NCI-H460 (cell line): Measurements from ENCODE around the gene RXFP4. TPM values are rescaled to one million over a fixed set of nuclear protein-coding genes. Genes with fewer than 3 reads are reported as not detected.
A peak's percentile ranks its signal among the peaks of the same experiment; 100 is the strongest.
"Not testable (repeated sequence)": the region's sequence is repeated elsewhere in the genome, so short reads cannot be mapped to it uniquely, and the experiment has no call there.

Experiments
- DNase-seq: peaks from one replicate; pipeline ENCODE4 v3.0.0-alpha.2; 2016; ENCODE audit warnings: low read depth; ENCODE audit errors: extremely low read depth
- small RNA-seq, 2 experiments: library from RNA; depleted of rRNA; stranded (forward); fragments of <200 nt; gene quantifications; one replicate each; pipeline ENCODE3, GENCODE V24; 2014
- total RNA-seq: library from RNA; depleted of rRNA; stranded (reverse); fragments of >200 nt; shearing (Covaris generic); gene quantifications from 2 replicates; pipeline ENCODE4 v1.2.3, GENCODE V29; 2014; rRNA removed

Gene RXFP4
- total RNA-seq, 1 experiment from 2014 or later: not detected

GRCh38 chr1:155976913-155977689, 35.7 kb downstream of the RXFP4 start:
- no peak for DNase-seq

GRCh38 chr1:155977690-155978324, 36.4 kb downstream of the RXFP4 start:
- no peak for DNase-seq

- DNase-seq: peak; percentile 77
These were observed 37.0 kb downstream of the RXFP4 start, which contains the start of gene ARHGEF2 for GRCh38 chr1:155978325-155978972. ARHGEF2 (minus strand) TSS chr1:155978547; CDS start chr1:155978427, 120 bp downstream.

- peak; percentile 47 for DNase-seq
These were observed 37.6 kb downstream of the RXFP4 start for GRCh38 chr1:155978973-155979429.

GRCh38 chr1:155979597-155980343, 38.3 kb downstream of the RXFP4 start:
- DNase-seq: no peak

GRCh38 chr1:155981266-155982088, 40.0 kb downstream of the RXFP4 start:
- no peak for DNase-seq

- no peak for DNase-seq
These were observed 40.7 kb downstream of the RXFP4 start for GRCh38 chr1:155982106-155982505.

- peak; percentile 99 for DNase-seq
These were observed 42.0 kb downstream of the RXFP4 start for GRCh38 chr1:155983191-155984024.

- DNase-seq: no peak
These were observed 42.9 kb downstream of the RXFP4 start for GRCh38 chr1:155984341-155984740.

GRCh38 chr1:155984903-155985645, 43.6 kb downstream of the RXFP4 start:
- not testable (repeated sequence) for DNase-seq

- DNase-seq: peak; percentile 85
These were observed 48.0 kb downstream of the RXFP4 start for GRCh38 chr1:155989242-155990004.

GRCh38 chr1:155990005-155990739, 48.7 kb downstream of the RXFP4 start:
- DNase-seq: no peak

Small RNA genes within 50 kb of the gene (small RNA-seq; reads per million reads assigned to genes)
- 0 to 0.12 reads per million in 2 experiments for gene MIR6738
- gene RF00015: 0 reads per million in 2 experiments
- 0 reads per million in 2 experiments for gene SCARNA4
- 84.2 to 105 reads per million in 2 experiments for gene SNORA80E

Other genes starting within 250 kb of the RXFP4 start
- 27.9 and 33.9 TPM in 2 replicates for gene GON4L, start 84.4 kb upstream of the RXFP4 start, total RNA-seq
- 0.14 and 0.37 TPM in 2 replicates for gene SYT11, start 82.1 kb upstream of the RXFP4 start, total RNA-seq
- 93.4 and 100.0 TPM in 2 replicates for gene RIT1, start 30.3 kb upstream of the RXFP4 start, total RNA-seq
- 64.7 and 86.5 TPM in 2 replicates for gene KHDC4, start 7.2 kb upstream of the RXFP4 start, total RNA-seq
- gene ARHGEF2, start 36.9 kb downstream of the RXFP4 start, total RNA-seq: 318 and 324 TPM in 2 replicates
- 487 and 490 TPM in 2 replicates for gene SSR2, start 79.3 kb downstream of the RXFP4 start, total RNA-seq
- gene UBQLN4, start 112.2 kb downstream of the RXFP4 start, total RNA-seq: 44.6 and 45.5 TPM in 2 replicates
- 93.6 and 97.6 TPM in 2 replicates for gene LAMTOR2, start 113.1 kb downstream of the RXFP4 start, total RNA-seq
- gene RAB25, start 119.5 kb downstream of the RXFP4 start, total RNA-seq: not detected in 2 replicates
- 2.8 and 3.0 TPM in 2 replicates for gene MEX3A, start 140.8 kb downstream of the RXFP4 start, total RNA-seq
- 315 and 336 TPM in 2 replicates for gene LMNA, start 173.1 kb downstream of the RXFP4 start, total RNA-seq
- gene SEMA4A, start 211.9 kb downstream of the RXFP4 start, total RNA-seq: 0.10 and 0.29 TPM in 2 replicates